GM12865 (cell line): ENCODE data around the gene STK11.
A peak's percentile ranks its signal among the peaks of the same experiment; 100 is the strongest.

Source experiments
- DNase-seq: peaks from one replicate; pipeline ENCODE4 v3.0.0; 2010; ENCODE audit warnings: low read depth
- H3K4me3 ChIP-seq: 2 replicates; pipeline ENCODE4 v1.5.1; 2011; ENCODE audit warnings: mild to moderate bottlenecking, low read depth, low read length, control low read depth
- CTCF ChIP-seq: IDR thresholded peaks from 2 replicates; pipeline ENCODE4 v1.5.1; 2011; ENCODE audit warnings: low read length, control low read depth, low read depth, inconsistent platforms; ENCODE audit not compliant: insufficient read depth; ENCODE audit errors: missing control alignments

STK11 gene

GRCh38 chr19:1266129-1266915 lies 60.7 kb downstream of the STK11 start:
- no peak for TF ChIP-seq CTCF
- H3K4me3 ChIP-seq: peak overlapping the region; percentile 55
- peak; percentile 93 for DNase-seq

- peak overlapping the region; percentile 55 for H3K4me3 ChIP-seq
- peak; percentile 92 for TF ChIP-seq CTCF
- DNase-seq: peak; percentile 69
These were observed 61.4 kb downstream of the STK11 start for GRCh38 chr19:1266916-1267476.

- no peak for TF ChIP-seq CTCF
- H3K4me3 ChIP-seq: no peak overlapping the region; the same call in 1 of the 2 replicates
- no peak for DNase-seq
These were observed 62.1 kb downstream of the STK11 start for GRCh38 chr19:1267477-1268225.

- DNase-seq: no peak
- TF ChIP-seq CTCF: no peak
- peak overlapping the region; percentile 25 for H3K4me3 ChIP-seq
These were observed 62.9 kb downstream of the STK11 start for GRCh38 chr19:1268226-1269064.

GRCh38 chr19:1269065-1269477 lies 63.5 kb downstream of the STK11 start, which contains the start of gene CIRBP:
CIRBP (plus strand) TSS chr19:1269332; CDS start chr19:1270934, 1,602 bp downstream.
- peak; percentile 100 for DNase-seq
- no peak for TF ChIP-seq CTCF
- H3K4me3 ChIP-seq: peak within 1 kb of the TSS; percentile 98

GRCh38 chr19:1269478-1270212 lies 64.1 kb downstream of the STK11 start:
- peak overlapping the region; percentile 98 for H3K4me3 ChIP-seq
- no peak for TF ChIP-seq CTCF
- peak; percentile 92 for DNase-seq
